Esophagus muscularis mucosa (tissue), 4 donors: ENCODE data around the gene IKZF2. TPM values are rescaled to one million over a fixed set of nuclear protein-coding genes. Genes with fewer than 3 reads are reported as not detected.

Experiments used
- DNase-seq: peaks from one replicate; pipeline ENCODE4 v3.0.0-alpha.2; 2017; ENCODE audit errors: extremely low spot score
- H3K27ac ChIP-seq, 4 donors: fragments of 200-600 bp; sonication (generic); replicated peaks in 1 of 4; 1 replicate in 3 of 4; 2 replicates in 1 of 4; pipeline ENCODE4 v1.5.1; 2016 to 2019; ENCODE audit warnings: mild to moderate bottlenecking in 1 of 4
- H3K27me3 ChIP-seq, 4 donors: fragments of 200-600 bp; sonication (generic); one replicate each; pipeline versions ENCODE4 v1.5.1 to v1.6.0; 2016 to 2019
- H3K36me3 ChIP-seq, 4 donors: fragments of 200-600 bp; sonication (generic); one replicate each; pipeline ENCODE4 v1.5.1; 2016 to 2019
- H3K4me1 ChIP-seq, 4 donors: fragments of 200-600 bp; sonication (generic); one replicate each; pipeline ENCODE4 v1.5.1; 2016 to 2019
- H3K4me3 ChIP-seq, 4 donors: fragments of 200-600 bp; sonication (generic); 1 replicate in 2 of 4; 2 replicates in 2 of 4; pipeline ENCODE4 v1.5.1; 2016 to 2019; ENCODE audit warnings: mild to moderate bottlenecking in 4 of 4, moderate library complexity in 1 of 4
- H3K9me3 ChIP-seq, 4 donors: fragments of 200-600 bp; sonication (generic); 1 replicate in 3 of 4; 2 replicates in 1 of 4; pipeline ENCODE4 v1.5.1; 2016 to 2019
- CTCF ChIP-seq, 3 experiments: fragments of 200-600 bp in 2 of 3; fragments of 450-650 bp in 1 of 3; sonication (generic) in 2 of 3; IDR thresholded peaks; one replicate each; pipeline ENCODE4 v1.5.1; 2017 to 2019; ENCODE audit warnings: antibody characterized with exemption in 3 of 3, mild to moderate bottlenecking in 2 of 3, moderate library complexity in 1 of 3
- EP300 ChIP-seq: sonication (generic); formaldehyde crosslinking; IDR thresholded peaks from one replicate; pipeline ENCODE4 v1.6.1; 2017; ENCODE audit warnings: antibody characterized with exemption
- POLR2A ChIP-seq: fragments of 450-650 bp; IDR thresholded peaks from one replicate; pipeline ENCODE4 v1.6.1; 2017; ENCODE audit warnings: antibody characterized with exemption, moderate library complexity, mild to moderate bottlenecking, low read depth
- POLR2AphosphoS5 ChIP-seq, 2 donors: sonication (generic); formaldehyde crosslinking; IDR thresholded peaks; one replicate each; pipeline ENCODE4 v1.6.1; 2017; ENCODE audit warnings: antibody characterized with exemption in 2 of 2
- WGBS: methylation state at CpG from one replicate; pipeline ENCODE4 v1.1.5; 2018; 5-methylcytosine and 5-hydroxymethylcytosine counted together
- intact Hi-C: fragments of 100-400 bp; cut with DNase I; formaldehyde crosslinking; loops from one replicate; pipeline ENCODE4 v1.15.1; 2023
- total RNA-seq, 4 donors: library from RNA; depleted of rRNA; stranded (reverse); fragments of >200 nt; gene quantifications; one replicate each; pipeline versions ENCODE4 v1.1.0 to v1.2.1, GENCODE V29; 2016

IKZF2 gene
- total RNA-seq, 4 donors from 2014 or later, result 6.5 to 11.2 (median 8.8) TPM

- intact Hi-C loops, result no loop called here
- Histone ChIP-seq H3K27me3 (no peaks in the 10 kb centered on the region), H3K4me3 (no peak overlapping the region), H3K36me3 (peaks cover 0 to 8% (median 2%) of the 10 kb centered on the region in 4 donors), H3K27ac (no peak overlapping the region), H3K4me1 (no peaks in the 10 kb centered on the region), H3K9me3 (no peaks in the 10 kb centered on the region)
- TF ChIP-seq POLR2A (no peak), CTCF (IDR thresholded peaks at IDR 0.05) (no peak), POLR2AphosphoS5 (IDR thresholded peaks at IDR 0.05) (no peak), EP300 (no peak)
- no peak for DNase-seq
- 76% methylated on average over 3 of the region's 3 CpGs for WGBS
Measured at GRCh38 chr2:213016166-213016983, 135.0 kb downstream of the IKZF2 start.

GRCh38 chr2:213015387-213016165, 135.8 kb downstream of the IKZF2 start:
- Histone ChIP-seq H3K4me1 (no peaks in the 10 kb centered on the region), H3K27me3 (no peaks in the 10 kb centered on the region), H3K36me3 (peaks cover 0 to 1% (median under 1%) of the 10 kb centered on the region in 4 donors), H3K27ac (no peak overlapping the region), H3K9me3 (no peaks in the 10 kb centered on the region), H3K4me3 (no peak overlapping the region)
- no peak for DNase-seq
- WGBS, result 95% methylated on average over 7 of the region's 7 CpGs
- intact Hi-C loops, result no loop called here
- TF ChIP-seq POLR2A (no peak), CTCF (IDR thresholded peaks at IDR 0.05) (no peak), POLR2AphosphoS5 (IDR thresholded peaks at IDR 0.05) (no peak), EP300 (no peak)

- TF ChIP-seq CTCF (IDR thresholded peaks at IDR 0.05) (no peak), POLR2A (no peak), POLR2AphosphoS5 (IDR thresholded peaks at IDR 0.05) (no peak), EP300 (no peak)
- Histone ChIP-seq H3K9me3 (no peaks in the 10 kb centered on the region), H3K36me3 (no peaks in the 10 kb centered on the region), H3K27me3 (no peaks in the 10 kb centered on the region), H3K27ac (no peak overlapping the region), H3K4me3 (no peak overlapping the region), H3K4me1 (no peaks in the 10 kb centered on the region)
- 88% methylated on average over 2 of the region's 2 CpGs for WGBS
- no peak for DNase-seq
- intact Hi-C loops, result no loop called here
Measured at GRCh38 chr2:213013979-213014378, 137.4 kb downstream of the IKZF2 start.

- H3K27ac ChIP-seq, result no peak overlapping the region
- H3K4me3 ChIP-seq, result no peak overlapping the region
- H3K4me1 ChIP-seq, result no peaks in the 10 kb centered on the region
- peaks cover 0 to 11% (median 6%) of the 10 kb centered on the region in 4 donors for H3K36me3 ChIP-seq
- no peak for DNase-seq
- H3K27me3 ChIP-seq, result no peaks in the 10 kb centered on the region
- no peak for TF ChIP-seq POLR2A
- no peak for TF ChIP-seq CTCF (IDR thresholded peaks at IDR 0.05)
- no peak for TF ChIP-seq EP300
- no peak for TF ChIP-seq POLR2AphosphoS5 (IDR thresholded peaks at IDR 0.05)
- no peaks in the 10 kb centered on the region for H3K9me3 ChIP-seq
- intact Hi-C loops, result no loop called here
- WGBS, result 96% methylated on average over 1 of the region's 1 CpG
Measured at GRCh38 chr2:213011505-213011904, 139.9 kb downstream of the IKZF2 start.
